ENCODE data around the gene CORO7. TPM values are rescaled to one million over a fixed set of nuclear protein-coding genes. Genes with fewer than 3 reads are reported as not detected.
A peak's percentile ranks its signal among the peaks of the same experiment; 100 is the strongest.

Gene CORO7
- total and polyA plus RNA-seq, 4 donors: 15.3 to 60.1 (median 40.7) TPM

DNA sequence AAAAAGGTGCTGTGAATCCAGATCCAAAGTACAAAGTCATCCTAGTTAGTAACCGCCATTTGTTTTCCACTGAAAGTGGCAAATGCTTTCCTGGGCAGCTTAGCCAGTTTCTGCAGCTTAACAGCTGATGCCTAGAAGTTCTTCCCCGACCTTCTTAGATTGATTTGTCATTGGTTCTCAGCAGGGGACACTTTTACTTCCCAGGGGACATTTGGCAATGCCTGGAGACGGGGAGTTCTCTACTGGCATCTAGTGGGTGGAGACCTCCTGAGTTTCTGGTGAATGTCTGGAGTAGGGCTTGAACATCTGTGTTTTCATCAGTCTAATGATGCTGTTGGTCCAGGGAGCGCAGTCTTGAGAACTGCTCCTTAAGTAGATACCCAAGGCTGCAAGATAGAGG, 16.8 kb upstream of the CORO7 start:
- Histone ChIP-seq H3K4me3 (ENCODE audit: low read length in 2 of 2) (no peak overlapping the region), H3K4me1 (ENCODE audit: control insufficient read depth in 1 of 2, insufficient read depth in 2 of 2, low read length in 2 of 2) (no peaks in the 10 kb centered on the region), H3K36me3 (ENCODE audit: control insufficient read depth in 1 of 2, insufficient read depth in 2 of 2, low read length in 1 of 2) (peaks cover 2 to 6% of the 10 kb centered on the region in 2 donors), H3K9me3 (ENCODE audit: control insufficient read depth, low read length) (no peaks in the 10 kb centered on the region), H3K27ac (ENCODE audit: low read depth in 1 of 2, low read length in 2 of 2) (no peak overlapping the region), H3K27me3 (ENCODE audit: control insufficient read depth in 1 of 2, insufficient read depth in 2 of 2, low read length in 1 of 2) (no peaks in the 10 kb centered on the region)
- no peak for DNase-seq
- intact Hi-C loops (cut with DNase I): no loop called here
- no peak for ATAC-seq (ENCODE audit: low FRiP score)
- 73 to 81% methylated on average over 4 of the region's 4 CpGs for WGBS, 2 donors

DNA sequence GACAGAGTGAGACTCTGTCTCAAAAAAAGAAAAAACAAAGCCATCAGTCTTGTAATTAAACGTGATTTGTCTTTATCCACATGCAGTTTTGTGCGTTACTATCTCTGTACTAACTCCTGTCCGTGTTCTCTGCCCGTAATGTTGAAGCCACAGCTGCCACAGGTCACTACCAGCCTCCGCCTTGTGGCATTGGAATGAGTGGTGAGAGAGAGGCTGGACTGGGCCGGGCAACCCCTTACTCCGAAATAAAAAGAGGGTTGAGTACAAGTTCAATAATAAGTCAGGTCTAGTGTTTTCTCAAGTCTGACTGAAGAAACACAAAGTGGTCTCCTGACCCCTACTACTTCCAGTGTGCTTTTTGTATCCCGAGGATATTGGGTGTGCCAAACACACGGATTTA, 14.6 kb upstream of the CORO7 start:
- ATAC-seq (ENCODE audit: low FRiP score) (no peak), DNase-seq (no peak)
- Histone ChIP-seq H3K4me1 (ENCODE audit: control insufficient read depth in 1 of 2, insufficient read depth in 2 of 2, low read length in 2 of 2) (no peaks in the 10 kb centered on the region), H3K27ac (ENCODE audit: low read depth in 1 of 2, low read length in 2 of 2) (no peak overlapping the region), H3K4me3 (ENCODE audit: low read length in 2 of 2) (no peak overlapping the region), H3K27me3 (ENCODE audit: control insufficient read depth in 1 of 2, insufficient read depth in 2 of 2, low read length in 1 of 2) (no peaks in the 10 kb centered on the region), H3K9me3 (ENCODE audit: control insufficient read depth, low read length) (no peaks in the 10 kb centered on the region), H3K36me3 (ENCODE audit: control insufficient read depth in 1 of 2, insufficient read depth in 2 of 2, low read length in 1 of 2) (peaks cover under 1 to 4% of the 10 kb centered on the region in 2 donors)
- intact Hi-C loops (cut with DNase I): no loop called here
- WGBS, 2 donors: 89 to 91% methylated on average over 9 of the region's 9 CpGs

DNA sequence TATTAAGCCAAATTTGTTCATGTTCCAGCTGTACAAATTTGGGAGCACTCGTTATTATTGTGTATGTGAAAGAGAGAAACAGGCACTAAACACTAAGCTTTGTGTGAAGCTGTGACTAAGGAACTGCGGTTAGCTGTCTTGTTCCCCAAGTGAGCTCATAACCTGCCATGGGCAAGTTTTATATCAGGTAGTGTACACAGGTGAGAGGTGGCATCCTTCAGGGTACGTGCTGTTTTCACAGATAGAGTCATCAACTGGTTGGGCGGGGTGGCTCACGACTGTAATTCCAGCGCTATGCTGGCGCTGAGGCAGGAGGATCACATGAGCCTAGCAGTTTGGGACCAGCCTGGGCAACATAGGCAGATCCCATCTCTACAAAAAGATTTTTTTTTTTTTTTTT, 12.1 kb upstream of the CORO7 start:
- no peaks in the 10 kb centered on the region for H3K9me3 ChIP-seq (ENCODE audit: control insufficient read depth, low read length)
- intact Hi-C loops (cut with DNase I): no loop called here
- no peak overlapping the region for H3K4me3 ChIP-seq (ENCODE audit: low read length in 2 of 2)
- 93 to 95% methylated on average over 7 of the region's 7 CpGs for WGBS, 2 donors
- H3K27ac ChIP-seq (ENCODE audit: low read depth in 1 of 2, low read length in 2 of 2): no peak overlapping the region
- ATAC-seq (ENCODE audit: low FRiP score) (no peak), DNase-seq (peak in 1 of 2 donors; percentile 14)
- H3K4me1 ChIP-seq (ENCODE audit: control insufficient read depth in 1 of 2, insufficient read depth in 2 of 2, low read length in 2 of 2): peaks cover 0 to 3% of the 10 kb centered on the region in 2 donors
- H3K27me3 ChIP-seq (ENCODE audit: control insufficient read depth in 1 of 2, insufficient read depth in 2 of 2, low read length in 1 of 2): no peaks in the 10 kb centered on the region
- no peaks in the 10 kb centered on the region for H3K36me3 ChIP-seq (ENCODE audit: control insufficient read depth in 1 of 2, insufficient read depth in 2 of 2, low read length in 1 of 2)

DNA sequence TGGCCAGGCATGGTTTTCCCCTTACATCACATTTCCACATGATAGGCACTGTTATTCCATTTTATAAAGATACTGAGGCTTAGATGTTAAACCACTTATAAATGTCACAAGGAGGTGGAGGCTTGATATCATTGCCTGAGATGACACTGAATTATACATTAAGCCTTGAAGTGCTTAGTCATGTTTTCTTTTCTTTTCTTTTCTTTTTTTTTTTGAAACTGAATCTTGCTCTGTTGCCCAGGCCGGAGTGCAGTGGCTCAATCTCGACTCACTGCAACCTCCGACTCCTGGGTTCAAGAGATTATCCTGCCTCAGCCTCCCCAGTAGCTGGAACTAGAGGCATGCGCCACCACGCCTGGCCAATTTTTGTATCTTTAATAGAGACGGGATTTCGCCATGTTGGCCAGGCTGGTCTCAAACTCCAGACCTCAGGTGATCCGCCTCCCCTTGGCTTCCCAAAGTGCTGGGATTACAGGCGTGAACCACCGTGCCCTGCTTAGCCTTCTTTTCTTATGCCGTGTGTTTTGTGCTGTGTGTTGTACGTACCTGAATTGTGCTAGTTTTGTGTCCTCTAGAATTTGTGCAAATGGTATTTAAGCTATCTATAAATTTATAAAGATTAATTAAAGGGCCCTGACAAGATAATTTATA, 10.5 kb upstream of the CORO7 start:
- Histone ChIP-seq H3K27ac (ENCODE audit: low read depth in 1 of 2, low read length in 2 of 2) (no peak overlapping the region), H3K27me3 (ENCODE audit: control insufficient read depth in 1 of 2, insufficient read depth in 2 of 2, low read length in 1 of 2) (no peaks in the 10 kb centered on the region), H3K9me3 (ENCODE audit: control insufficient read depth, low read length) (no peaks in the 10 kb centered on the region), H3K4me1 (ENCODE audit: control insufficient read depth in 1 of 2, insufficient read depth in 2 of 2, low read length in 2 of 2) (peaks cover 0 to 3% of the 10 kb centered on the region in 2 donors), H3K4me3 (ENCODE audit: low read length in 2 of 2) (peak overlapping the region in 1 of 2 donors; percentile 61), H3K36me3 (ENCODE audit: control insufficient read depth in 1 of 2, insufficient read depth in 2 of 2, low read length in 1 of 2) (no peaks in the 10 kb centered on the region)
- intact Hi-C loops (cut with DNase I): no loop called here
- WGBS, 2 donors: 86 to 89% methylated on average over 12 of the region's 12 CpGs
- peak in 1 of 2 donors; percentile 21 for DNase-seq
- ATAC-seq (ENCODE audit: low FRiP score): no peak

DNA sequence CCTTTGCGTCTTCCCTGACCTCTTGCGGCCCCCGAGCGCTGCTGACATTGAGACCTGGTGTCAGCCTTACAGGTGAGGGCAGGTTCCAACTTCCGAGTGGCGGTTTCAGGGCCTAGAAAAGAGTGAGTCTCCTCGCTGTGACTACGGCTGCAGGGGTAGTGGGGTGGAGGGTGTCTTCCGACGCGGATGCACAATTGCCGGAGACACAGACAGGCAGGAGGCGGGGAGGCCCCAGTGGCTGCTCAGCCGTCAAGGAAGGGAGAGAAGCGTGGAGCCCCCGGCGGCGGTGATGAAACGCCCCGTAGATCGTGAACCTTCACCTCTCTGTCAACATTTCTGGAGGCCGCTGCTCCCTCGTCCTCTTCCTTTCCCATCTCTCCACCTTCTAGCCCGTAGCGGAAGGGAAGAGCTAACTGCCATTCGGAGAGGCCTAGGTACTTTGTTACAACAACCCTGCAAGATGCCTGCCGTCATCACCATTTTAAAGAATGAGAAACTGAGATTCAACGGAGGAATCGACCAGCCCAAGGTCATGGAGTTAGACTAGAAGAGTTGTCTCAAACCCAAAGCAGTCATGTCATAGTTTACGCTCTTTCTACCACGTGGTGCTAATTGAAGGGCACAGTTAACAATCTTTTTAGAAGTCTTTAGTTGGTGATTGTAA, 9.8 kb upstream of the CORO7 start:
- H3K9me3 ChIP-seq (ENCODE audit: control insufficient read depth, low read length): no peaks in the 10 kb centered on the region
- 3% methylated on average over 31 of the region's 31 CpGs for WGBS, 2 donors
- no peak overlapping the region for H3K27ac ChIP-seq (ENCODE audit: low read depth in 1 of 2, low read length in 2 of 2)
- DNase-seq (peak in 1 of 2 donors; percentile 79), ATAC-seq (ENCODE audit: low FRiP score) (peak; percentile 8)
- H3K4me3 ChIP-seq (ENCODE audit: low read length in 2 of 2): peak overlapping the region; percentile 45 to 61
- H3K27me3 ChIP-seq (ENCODE audit: control insufficient read depth in 1 of 2, insufficient read depth in 2 of 2, low read length in 1 of 2): no peaks in the 10 kb centered on the region
- intact Hi-C loops (cut with DNase I): no loop called here
- H3K4me1 ChIP-seq (ENCODE audit: control insufficient read depth in 1 of 2, insufficient read depth in 2 of 2, low read length in 2 of 2): peaks cover 0 to 3% of the 10 kb centered on the region in 2 donors
- no peaks in the 10 kb centered on the region for H3K36me3 ChIP-seq (ENCODE audit: control insufficient read depth in 1 of 2, insufficient read depth in 2 of 2, low read length in 1 of 2)

DNA sequence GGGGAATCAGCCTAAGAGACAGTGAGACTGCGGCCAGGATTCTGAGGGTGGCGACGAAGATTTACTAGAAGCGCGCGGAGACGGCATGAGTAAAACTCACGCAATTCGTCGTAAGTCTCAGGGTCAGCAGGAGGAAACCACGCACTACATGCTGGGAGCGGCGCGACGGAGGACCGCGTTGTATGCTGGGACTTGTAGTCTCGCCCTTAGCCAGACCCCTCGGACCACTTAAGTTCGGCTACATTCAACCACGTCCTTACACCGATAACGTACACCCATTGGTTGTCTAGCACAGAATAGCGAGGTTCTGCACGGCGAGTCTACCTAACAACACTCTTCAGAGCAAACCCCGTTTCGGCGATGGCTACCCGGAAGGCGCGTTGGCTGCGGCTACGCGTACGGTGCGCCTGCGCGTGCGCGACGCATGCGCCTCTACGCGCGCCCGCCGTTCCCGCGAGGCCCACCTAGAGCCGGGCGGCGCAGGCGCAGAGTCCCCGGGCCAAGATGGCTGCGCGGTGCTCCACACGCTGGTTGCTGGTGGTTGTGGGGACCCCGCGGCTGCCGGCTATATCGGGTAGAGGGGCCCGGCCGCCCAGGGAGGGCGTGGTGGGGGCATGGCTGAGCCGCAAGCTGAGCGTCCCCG, 9.1 kb upstream of the CORO7 start, which contains the start of gene DNAJA3:
DNAJA3 (plus strand) TSS at position 491 of the 643 bp plus-strand sequence; CDS start at position 505, 14 bp downstream.
- Histone ChIP-seq H3K9me3 (ENCODE audit: control insufficient read depth, low read length) (no peaks in the 10 kb centered on the region), H3K27me3 (ENCODE audit: control insufficient read depth in 1 of 2, insufficient read depth in 2 of 2, low read length in 1 of 2) (no peaks in the 10 kb centered on the region), H3K4me1 (ENCODE audit: control insufficient read depth in 1 of 2, insufficient read depth in 2 of 2, low read length in 2 of 2) (peaks cover 0 to 3% of the 10 kb centered on the region in 2 donors), H3K27ac (ENCODE audit: low read depth in 1 of 2, low read length in 2 of 2) (peak within 1 kb of the TSS in 1 of 2 donors; percentile 52), H3K36me3 (ENCODE audit: control insufficient read depth in 1 of 2, insufficient read depth in 2 of 2, low read length in 1 of 2) (no peaks in the 10 kb centered on the region), H3K4me3 (ENCODE audit: low read length in 2 of 2) (peak within 1 kb of the TSS; percentile 45 to 61)
- peak; percentile 94 to 97 for DNase-seq
- intact Hi-C loops (cut with DNase I): no loop called here
- ATAC-seq (ENCODE audit: low FRiP score): peak; percentile 99
- WGBS, 2 donors: 0 to 1% methylated on average over 68 of the region's 68 CpGs

DNA sequence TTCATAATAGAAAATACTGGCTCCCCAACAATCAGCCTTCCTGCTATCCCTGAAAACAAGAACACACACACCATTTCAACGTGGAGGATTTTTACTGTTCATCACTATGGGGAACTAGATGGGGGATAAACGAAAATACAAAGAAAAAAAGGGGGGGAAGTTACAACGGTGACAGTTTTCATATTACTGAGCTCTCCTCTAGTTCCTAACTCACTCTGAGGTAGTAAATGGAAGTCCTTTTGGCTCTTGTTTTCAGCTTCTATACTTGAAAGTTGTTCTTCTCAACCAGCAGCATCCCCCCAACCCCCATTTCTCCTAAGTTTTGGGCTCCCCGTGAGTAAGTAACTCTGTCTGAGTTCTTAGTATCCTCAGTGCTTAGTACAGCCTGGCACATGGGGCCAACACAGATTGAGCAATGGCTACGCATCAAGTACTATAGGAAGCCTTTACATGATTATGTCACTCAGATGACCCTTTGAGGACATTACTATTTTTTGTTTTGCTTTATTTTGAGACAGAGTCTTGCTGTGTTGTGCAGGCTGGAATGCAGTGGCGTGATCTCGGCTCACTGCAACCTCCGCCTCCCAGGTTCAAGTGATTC, 4.2 kb upstream of the CORO7 start:
- H3K4me3 ChIP-seq (ENCODE audit: low read length in 2 of 2): no peak overlapping the region
- intact Hi-C loops (cut with DNase I): no loop called here
- peaks cover 0 to 3% of the 10 kb centered on the region in 2 donors for H3K4me1 ChIP-seq (ENCODE audit: control insufficient read depth in 1 of 2, insufficient read depth in 2 of 2, low read length in 2 of 2)
- no peak for ATAC-seq (ENCODE audit: low FRiP score)
- H3K9me3 ChIP-seq (ENCODE audit: control insufficient read depth, low read length): no peaks in the 10 kb centered on the region
- H3K36me3 ChIP-seq (ENCODE audit: control insufficient read depth in 1 of 2, insufficient read depth in 2 of 2, low read length in 1 of 2): no peaks in the 10 kb centered on the region
- DNase-seq: no peak
- WGBS, 2 donors: 73 to 75% methylated on average over 8 of the region's 8 CpGs
- H3K27me3 ChIP-seq (ENCODE audit: control insufficient read depth in 1 of 2, insufficient read depth in 2 of 2, low read length in 1 of 2): no peaks in the 10 kb centered on the region
- no peak overlapping the region for H3K27ac ChIP-seq (ENCODE audit: low read depth in 1 of 2, low read length in 2 of 2)

DNA sequence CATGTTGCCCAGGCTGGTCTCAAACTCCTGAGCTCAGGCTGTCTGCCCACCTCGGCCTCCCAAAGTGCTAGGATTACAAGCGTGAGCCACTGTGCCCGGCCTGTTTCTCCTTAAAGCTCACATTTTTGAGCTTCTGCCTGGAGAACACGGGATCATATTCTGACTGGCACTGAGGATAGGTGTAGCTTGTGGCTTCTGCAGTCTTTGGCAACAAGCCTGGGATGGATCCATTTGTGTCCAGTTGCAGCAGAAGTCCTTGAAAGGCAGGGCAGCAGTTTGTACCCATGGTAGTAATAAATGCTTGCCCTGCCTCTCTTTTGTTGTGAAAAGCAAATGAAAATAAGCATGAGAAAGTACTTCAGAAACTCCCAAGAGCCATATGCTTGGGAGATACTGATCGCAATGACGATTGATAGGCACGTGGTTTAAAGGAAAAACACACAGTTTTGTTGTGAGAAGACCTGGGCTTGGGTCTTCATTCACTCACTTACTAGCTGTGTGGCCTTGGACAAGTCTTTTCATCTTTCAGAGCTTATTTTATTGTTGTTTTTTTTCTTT, 3.1 kb upstream of the CORO7 start:
- ATAC-seq (ENCODE audit: low FRiP score): no peak
- no peaks in the 10 kb centered on the region for H3K4me1 ChIP-seq (ENCODE audit: control insufficient read depth in 1 of 2, insufficient read depth in 2 of 2, low read length in 2 of 2)
- DNase-seq: no peak
- intact Hi-C loops (cut with DNase I): no loop called here
- H3K27ac ChIP-seq (ENCODE audit: low read depth in 1 of 2, low read length in 2 of 2): no peak overlapping the region
- no peaks in the 10 kb centered on the region for H3K9me3 ChIP-seq (ENCODE audit: control insufficient read depth, low read length)
- WGBS, 2 donors: 70 to 79% methylated on average over 7 of the region's 7 CpGs
- no peaks in the 10 kb centered on the region for H3K27me3 ChIP-seq (ENCODE audit: control insufficient read depth in 1 of 2, insufficient read depth in 2 of 2, low read length in 1 of 2)
- no peaks in the 10 kb centered on the region for H3K36me3 ChIP-seq (ENCODE audit: control insufficient read depth in 1 of 2, insufficient read depth in 2 of 2, low read length in 1 of 2)
- H3K4me3 ChIP-seq (ENCODE audit: low read length in 2 of 2): no peak overlapping the region
